ENCODE data around the gene SLC4A7. TPM values are rescaled to one million over a fixed set of nuclear protein-coding genes. Genes with fewer than 3 reads are reported as not detected.

The SLC4A7 gene
- total and polyA plus RNA-seq, 10 of the 15 experiments (the other 5 are each of a cell fraction or from before 2014, with no cell fraction given), result 4.4 to 41.4 (median 18.3) TPM

DNA sequence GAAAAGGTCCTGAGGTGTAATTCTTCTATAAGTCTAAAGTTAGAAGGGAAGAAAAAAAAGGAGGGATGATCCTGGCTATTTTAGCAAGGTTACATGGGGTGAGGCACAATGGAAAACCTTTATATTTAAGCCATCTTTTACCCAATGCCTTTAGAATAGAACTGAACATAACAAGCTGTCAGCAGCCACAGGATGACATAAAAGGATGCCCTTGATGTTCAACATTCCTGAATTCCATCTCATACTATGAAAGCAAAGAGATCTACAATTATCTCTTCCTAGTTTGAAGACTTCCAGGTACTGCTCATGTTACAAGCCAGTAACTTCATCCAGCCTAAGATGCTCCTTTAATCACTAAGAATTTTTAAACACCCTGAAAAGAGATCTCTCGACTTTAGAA lies 141.9 kb downstream of the SLC4A7 start:
- RAD21 ChIA-PET (ENCODE audit: unreplicated experiment), result no interaction called here
- SMC1A ChIA-PET (ENCODE audit: uncharacterized antibody, unreplicated experiment), result no interaction called here
- CTCF ChIA-PET, result interaction anchor here (0.6 kb wide), 1 partner anchor 9 kb away, joined by 3 read pairs; no protein-coding TSS in a partner anchor
- no TSS peak for BruUV-seq (replicated peaks)
- 53% methylated on average over 1 of the region's 1 CpG for WGBS (ENCODE audit: insufficient coverage, insufficient replicate concordance, low lambda C conversion rate, missing lambda C conversion rate)
- ATAC-seq (no peak), FAIRE-seq (no peak), DNase-seq (ENCODE audit: low read depth, low spot score) (no peak)
- H3K4me2 ChIP-seq (ENCODE audit: control insufficient read depth, insufficient read depth), result no peak overlapping the region
- H3K4me3 ChIP-seq, result no peak overlapping the region
- no peak overlapping the region for H3K9ac ChIP-seq (ENCODE audit: control insufficient read depth, insufficient read depth, low read length)
- no peaks in the 10 kb centered on the region; the same call in 2 of the 3 replicates for H3K9me3 ChIP-seq (replicated peaks; ENCODE audit: control insufficient read depth, insufficient read depth, low read length)
- no peak overlapping the region for H2AFZ ChIP-seq (ENCODE audit: control insufficient read depth, low read depth, low read length)
- H3K27me3 ChIP-seq (replicated peaks in 1 of 2; ENCODE audit: control insufficient read depth in 2 of 2, insufficient read depth in 2 of 2, low read length in 1 of 2), result no peaks in the 10 kb centered on the region
- no peaks in the 10 kb centered on the region for H3K4me1 ChIP-seq (ENCODE audit: control insufficient read depth, insufficient read depth, low read length)
- H3K27ac ChIP-seq (ENCODE audit: control insufficient read depth, insufficient read depth), result no peak overlapping the region
- intact Hi-C loops (cut with micrococcal nuclease; ENCODE audit: unreplicated experiment) (no loop called here), in situ Hi-C loops (cut with MboI) (no loop called here)
- POLR2A ChIA-PET, result no interaction called here
- no peaks in the 10 kb centered on the region for H3K79me2 ChIP-seq (ENCODE audit: control insufficient read depth, insufficient read depth, low read length)
- no peaks in the 10 kb centered on the region for H3K36me3 ChIP-seq (ENCODE audit: control insufficient read depth in 2 of 2, insufficient read depth in 2 of 2, low read length in 1 of 2)
- no peaks in the 10 kb centered on the region for H4K20me1 ChIP-seq (ENCODE audit: control insufficient read depth, insufficient read depth)
- TF ChIP-seq, protein P1, sequence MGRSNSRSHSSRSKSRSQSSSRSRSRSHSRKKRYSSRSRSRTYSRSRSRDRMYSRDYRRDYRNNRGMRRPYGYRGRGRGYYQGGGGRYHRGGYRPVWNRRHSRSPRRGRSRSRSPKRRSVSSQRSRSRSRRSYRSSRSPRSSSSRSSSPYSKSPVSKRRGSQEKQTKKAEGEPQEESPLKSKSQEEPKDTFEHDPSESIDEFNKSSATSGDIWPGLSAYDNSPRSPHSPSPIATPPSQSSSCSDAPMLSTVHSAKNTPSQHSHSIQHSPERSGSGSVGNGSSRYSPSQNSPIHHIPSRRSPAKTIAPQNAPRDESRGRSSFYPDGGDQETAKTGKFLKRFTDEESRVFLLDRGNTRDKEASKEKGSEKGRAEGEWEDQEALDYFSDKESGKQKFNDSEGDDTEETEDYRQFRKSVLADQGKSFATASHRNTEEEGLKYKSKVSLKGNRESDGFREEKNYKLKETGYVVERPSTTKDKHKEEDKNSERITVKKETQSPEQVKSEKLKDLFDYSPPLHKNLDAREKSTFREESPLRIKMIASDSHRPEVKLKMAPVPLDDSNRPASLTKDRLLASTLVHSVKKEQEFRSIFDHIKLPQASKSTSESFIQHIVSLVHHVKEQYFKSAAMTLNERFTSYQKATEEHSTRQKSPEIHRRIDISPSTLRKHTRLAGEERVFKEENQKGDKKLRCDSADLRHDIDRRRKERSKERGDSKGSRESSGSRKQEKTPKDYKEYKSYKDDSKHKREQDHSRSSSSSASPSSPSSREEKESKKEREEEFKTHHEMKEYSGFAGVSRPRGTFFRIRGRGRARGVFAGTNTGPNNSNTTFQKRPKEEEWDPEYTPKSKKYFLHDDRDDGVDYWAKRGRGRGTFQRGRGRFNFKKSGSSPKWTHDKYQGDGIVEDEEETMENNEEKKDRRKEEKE (IDR thresholded peaks at IDR 0.05), result no peak
- TF ChIP-seq CBX5 (IDR thresholded peaks at IDR 0.05; ENCODE audit: low read depth), result no peak
- TF ChIP-seq NFYB (IDR thresholded peaks at IDR 0.05; ENCODE audit: insufficient read depth, low read depth, low read length), result no peak
- TF ChIP-seq USF2 (IDR thresholded peaks at IDR 0.05; ENCODE audit: borderline replicate concordance, low read depth, low read length), result no peak
- no peak for TF ChIP-seq IKZF2 (IDR thresholded peaks at IDR 0.05)
- TF ChIP-seq FOXM1 (IDR thresholded peaks at IDR 0.05; ENCODE audit: low read depth, low read length), result no peak
- no peak for TF ChIP-seq HDAC6 (IDR thresholded peaks at IDR 0.05; ENCODE audit: unreplicated experiment)
- no peak for TF ChIP-seq ELK1 (IDR thresholded peaks at IDR 0.05; ENCODE audit: low read depth, low read length)
- TF ChIP-seq, protein P2, sequence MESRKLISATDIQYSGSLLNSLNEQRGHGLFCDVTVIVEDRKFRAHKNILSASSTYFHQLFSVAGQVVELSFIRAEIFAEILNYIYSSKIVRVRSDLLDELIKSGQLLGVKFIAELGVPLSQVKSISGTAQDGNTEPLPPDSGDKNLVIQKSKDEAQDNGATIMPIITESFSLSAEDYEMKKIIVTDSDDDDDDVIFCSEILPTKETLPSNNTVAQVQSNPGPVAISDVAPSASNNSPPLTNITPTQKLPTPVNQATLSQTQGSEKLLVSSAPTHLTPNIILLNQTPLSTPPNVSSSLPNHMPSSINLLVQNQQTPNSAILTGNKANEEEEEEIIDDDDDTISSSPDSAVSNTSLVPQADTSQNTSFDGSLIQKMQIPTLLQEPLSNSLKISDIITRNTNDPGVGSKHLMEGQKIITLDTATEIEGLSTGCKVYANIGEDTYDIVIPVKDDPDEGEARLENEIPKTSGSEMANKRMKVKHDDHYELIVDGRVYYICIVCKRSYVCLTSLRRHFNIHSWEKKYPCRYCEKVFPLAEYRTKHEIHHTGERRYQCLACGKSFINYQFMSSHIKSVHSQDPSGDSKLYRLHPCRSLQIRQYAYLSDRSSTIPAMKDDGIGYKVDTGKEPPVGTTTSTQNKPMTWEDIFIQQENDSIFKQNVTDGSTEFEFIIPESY (IDR thresholded peaks at IDR 0.05), result no peak
- no peak for TF ChIP-seq CHD4 (IDR thresholded peaks at IDR 0.05)
- no peak for TF ChIP-seq GABPA (IDR thresholded peaks at IDR 0.05; ENCODE audit: low read depth)
- TF ChIP-seq RFX5 (IDR thresholded peaks at IDR 0.05; ENCODE audit: low read depth, low read length), result no peak
- TF ChIP-seq, protein P3, sequence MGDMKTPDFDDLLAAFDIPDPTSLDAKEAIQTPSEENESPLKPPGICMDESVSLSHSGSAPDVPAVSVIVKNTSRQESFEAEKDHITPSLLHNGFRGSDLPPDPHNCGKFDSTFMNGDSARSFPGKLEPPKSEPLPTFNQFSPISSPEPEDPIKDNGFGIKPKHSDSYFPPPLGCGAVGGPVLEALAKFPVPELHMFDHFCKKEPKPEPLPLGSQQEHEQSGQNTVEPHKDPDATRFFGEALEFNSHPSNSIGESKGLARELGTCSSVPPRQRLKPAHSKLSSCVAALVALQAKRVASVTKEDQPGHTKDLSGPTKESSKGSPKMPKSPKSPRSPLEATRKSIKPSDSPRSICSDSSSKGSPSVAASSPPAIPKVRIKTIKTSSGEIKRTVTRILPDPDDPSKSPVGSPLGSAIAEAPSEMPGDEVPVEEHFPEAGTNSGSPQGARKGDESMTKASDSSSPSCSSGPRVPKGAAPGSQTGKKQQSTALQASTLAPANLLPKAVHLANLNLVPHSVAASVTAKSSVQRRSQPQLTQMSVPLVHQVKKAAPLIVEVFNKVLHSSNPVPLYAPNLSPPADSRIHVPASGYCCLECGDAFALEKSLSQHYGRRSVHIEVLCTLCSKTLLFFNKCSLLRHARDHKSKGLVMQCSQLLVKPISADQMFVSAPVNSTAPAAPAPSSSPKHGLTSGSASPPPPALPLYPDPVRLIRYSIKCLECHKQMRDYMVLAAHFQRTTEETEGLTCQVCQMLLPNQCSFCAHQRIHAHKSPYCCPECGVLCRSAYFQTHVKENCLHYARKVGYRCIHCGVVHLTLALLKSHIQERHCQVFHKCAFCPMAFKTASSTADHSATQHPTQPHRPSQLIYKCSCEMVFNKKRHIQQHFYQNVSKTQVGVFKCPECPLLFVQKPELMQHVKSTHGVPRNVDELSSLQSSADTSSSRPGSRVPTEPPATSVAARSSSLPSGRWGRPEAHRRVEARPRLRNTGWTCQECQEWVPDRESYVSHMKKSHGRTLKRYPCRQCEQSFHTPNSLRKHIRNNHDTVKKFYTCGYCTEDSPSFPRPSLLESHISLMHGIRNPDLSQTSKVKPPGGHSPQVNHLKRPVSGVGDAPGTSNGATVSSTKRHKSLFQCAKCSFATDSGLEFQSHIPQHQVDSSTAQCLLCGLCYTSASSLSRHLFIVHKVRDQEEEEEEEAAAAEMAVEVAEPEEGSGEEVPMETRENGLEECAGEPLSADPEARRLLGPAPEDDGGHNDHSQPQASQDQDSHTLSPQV (IDR thresholded peaks at IDR 0.05), result no peak
- no peak for TF ChIP-seq ZNF384 (IDR thresholded peaks at IDR 0.05; ENCODE audit: borderline replicate concordance, low read depth, low read length)

Measured in GM12878 (cell line).